Measurements from ENCODE around the gene PDGFD.
"Not testable (repeated sequence)": the region's sequence is repeated elsewhere in the genome, so short reads cannot be mapped to it uniquely, and the experiment has no call there.

The PDGFD gene

GRCh38 chr11:104051778-104052177 lies 112.2 kb downstream of the PDGFD start:
- DNase-seq, result no peak

GRCh38 chr11:104049116-104049515 lies 114.8 kb downstream of the PDGFD start:
- no peak for DNase-seq

GRCh38 chr11:104046858-104047257 lies 117.1 kb downstream of the PDGFD start:
- not testable (repeated sequence) for DNase-seq

GRCh38 chr11:104046331-104046730 lies 117.6 kb downstream of the PDGFD start:
- no peak for DNase-seq

GRCh38 chr11:104043678-104044239 lies 120.2 kb downstream of the PDGFD start:
- DNase-seq, result no peak

GRCh38 chr11:104043142-104043541 lies 120.8 kb downstream of the PDGFD start:
- DNase-seq, result no peak

- DNase-seq, result no peak
These were observed 122.2 kb downstream of the PDGFD start for GRCh38 chr11:104041792-104042191.

GRCh38 chr11:104036995-104037394 lies 127.0 kb downstream of the PDGFD start:
- no peak for DNase-seq

GRCh38 chr11:104036588-104036987 lies 127.4 kb downstream of the PDGFD start, which contains the start of gene DDI1:
TSS of gene DDI1 (plus strand) at chr11:104036640. CDS start at chr11:104036823, 183 bp downstream.
- DNase-seq, result no peak

GRCh38 chr11:104033561-104033960 lies 130.4 kb downstream of the PDGFD start:
- DNase-seq, result no peak

GRCh38 chr11:104033134-104033533 lies 130.8 kb downstream of the PDGFD start:
- no peak for DNase-seq

- no peak for DNase-seq
These were observed 135.3 kb downstream of the PDGFD start for GRCh38 chr11:104028476-104029263.

- DNase-seq, result no peak
These were observed 139.4 kb downstream of the PDGFD start for GRCh38 chr11:104024572-104024971.

- no peak for DNase-seq
These were observed 148.1 kb downstream of the PDGFD start for GRCh38 chr11:104015649-104016415.

- DNase-seq, result no peak
These were observed 152.9 kb downstream of the PDGFD start for GRCh38 chr11:104011044-104011443.

GRCh38 chr11:104009744-104010143 lies 154.2 kb downstream of the PDGFD start:
- DNase-seq, result no peak

GRCh38 chr11:104005234-104005855 lies 158.6 kb downstream of the PDGFD start:
- DNase-seq, result no peak

GRCh38 chr11:104003491-104003890 lies 160.5 kb downstream of the PDGFD start:
- DNase-seq, result no peak

- DNase-seq, result no peak
These were observed 162.3 kb downstream of the PDGFD start for GRCh38 chr11:104001561-104002056.

- DNase-seq, result no peak
These were observed 163.1 kb downstream of the PDGFD start for GRCh38 chr11:104000798-104001197.

- DNase-seq, result no peak
These were observed 165.0 kb downstream of the PDGFD start for GRCh38 chr11:103998826-103999508.

- DNase-seq, result no peak
These were observed 166.9 kb downstream of the PDGFD start for GRCh38 chr11:103997082-103997481.
